AG04450 (cell line): Measurements from ENCODE around the gene TMEM42. TPM values are rescaled to one million over a fixed set of nuclear protein-coding genes. Genes with fewer than 3 reads are reported as not detected.
A peak's percentile ranks its signal among the peaks of the same experiment; 100 is the strongest.

Experiments used
- CTCF ChIA-PET: fragments of 300-600, 350-600 bp; formaldehyde crosslinking; extraction: SDS; loops from one replicate; lab custom pipeline; 2022; ENCODE audit warnings: antibody characterized with exemption, inconsistent platforms; lab: Charles Lee
- POLR2A ChIA-PET: fragments of 350-600 bp; formaldehyde crosslinking; extraction: SDS; loops from one replicate; lab custom pipeline; 2021; ENCODE audit warnings: antibody characterized with exemption, inconsistent platforms; lab: Yijun Ruan, JAX
- DNase-seq: peaks from one replicate; pipeline ENCODE4 v3.0.0-alpha.2; 2011; ENCODE audit warnings: low read depth, low spot score
- H3K27ac ChIP-seq: one replicate; pipeline ENCODE4 v1.5.1; 2012; ENCODE audit warnings: low read depth, low read length, control low read depth
- H3K27me3 ChIP-seq: one replicate; pipeline ENCODE4 v1.6.0; 2012; ENCODE audit warnings: low read length; ENCODE audit not compliant: control insufficient read depth, insufficient read depth
- H3K4me3 ChIP-seq: 2 replicates; pipeline ENCODE4 v1.5.1; 2011; ENCODE audit warnings: mild to moderate bottlenecking, low read depth, low read length, control low read depth
- H3K9me3 ChIP-seq: 2 replicates; pipeline ENCODE4 v1.5.1; 2012; ENCODE audit warnings: low read length; ENCODE audit not compliant: control insufficient read depth, insufficient read depth
- CTCF ChIP-seq: IDR thresholded peaks from 2 replicates; pipeline ENCODE4 v1.5.1; 2011; ENCODE audit warnings: low read depth, low read length, control low read depth, inconsistent platforms
- polyA plus RNA-seq: library from polyadenylated mRNA; depleted of rRNA; stranded (reverse); fragments of >200 nt; gene quantifications from 2 replicates; pipeline ENCODE4 v1.2.3, GENCODE V29; 2011; rRNA removed

The TMEM42 gene
- polyA plus RNA-seq, 1 experiment = 25.7 TPM

DNA sequence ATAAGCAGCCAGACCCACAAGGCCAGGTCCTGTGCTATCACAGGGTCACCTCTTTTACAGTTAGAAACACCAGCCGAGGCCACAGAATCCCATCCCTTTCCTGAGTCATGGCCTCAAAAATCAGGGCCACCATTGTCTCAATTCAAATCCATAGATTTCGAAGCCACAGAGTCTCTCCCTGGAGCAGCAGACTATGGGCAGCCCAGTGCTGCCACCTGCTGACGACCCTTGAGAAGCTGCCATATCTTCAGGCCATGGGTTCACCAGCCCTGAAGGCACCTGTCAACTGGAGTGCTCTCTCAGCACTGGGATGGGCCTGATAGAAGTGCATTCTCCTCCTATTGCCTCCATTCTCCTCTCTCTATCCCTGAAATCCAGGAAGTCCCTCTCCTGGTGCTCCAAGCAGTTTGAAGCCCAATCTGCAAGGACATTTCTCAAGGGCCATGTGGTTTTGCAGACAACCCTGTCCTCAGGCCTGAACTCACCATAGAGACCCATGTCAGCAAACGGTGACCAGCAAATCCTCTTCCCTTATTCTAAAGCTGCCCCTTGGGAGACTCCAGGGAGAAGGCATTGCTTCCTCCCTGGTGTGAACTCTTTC, 52.3 kb downstream of the TMEM42 start:
- POLR2A ChIA-PET = no interaction called here
- Histone ChIP-seq H3K27me3 (peaks cover 4% of the 10 kb centered on the region), H3K27ac (no peak overlapping the region), H3K4me3 (no peak overlapping the region), H3K9me3 (peaks cover 5% of the 10 kb centered on the region; the same call in 1 of the 2 replicates)
- TF ChIP-seq CTCF = peak; percentile 93
- CTCF ChIA-PET = interaction anchor here (0.6 to 3.5 kb wide), 29 partner anchors 9 to 381 kb away, joined by 3 to 29 read pairs (median 5); partner anchors contain the start of gene ZNF501
- DNase-seq = peak; percentile 52

- POLR2A ChIA-PET = no interaction called here
- DNase-seq = no peak
Measured at GRCh38 chr3:44914936-44915335, 53.2 kb downstream of the TMEM42 start.

More at GRCh38 chr3:44914936-44915335, 53.2 kb downstream of the TMEM42 start:
- peaks cover 2% of the 10 kb centered on the region for H3K27me3 ChIP-seq
- H3K27ac ChIP-seq = no peak overlapping the region
- H3K9me3 ChIP-seq = peaks cover 5% of the 10 kb centered on the region; the same call in 1 of the 2 replicates
- TF ChIP-seq CTCF = peak; percentile 32
- CTCF ChIA-PET = interaction anchor here (0.9 to 3.5 kb wide), 22 partner anchors 10 to 593 kb away, joined by 3 to 29 read pairs (median 6); partner anchors contain the start of gene ZNF501
- H3K4me3 ChIP-seq = no peak overlapping the region

Other genes with a start within 250 kb of the TMEM42 start
- 11.1 and 13.9 TPM in 2 replicates for gene ZNF197, start 236.9 kb upstream of the TMEM42 start, polyA plus RNA-seq
- 8.1 and 8.3 TPM in 2 replicates for gene ZNF35, start 213.2 kb upstream of the TMEM42 start, polyA plus RNA-seq
- 3.0 and 4.0 TPM in 2 replicates for gene ZNF502, start 149.3 kb upstream of the TMEM42 start, polyA plus RNA-seq
- gene ZNF501, start 132.3 kb upstream of the TMEM42 start, polyA plus RNA-seq = 3.9 and 4.3 TPM in 2 replicates
- 14.0 and 19.6 TPM in 2 replicates for gene KIAA1143, start 100.3 kb upstream of the TMEM42 start, polyA plus RNA-seq
- 2.1 and 3.6 TPM in 2 replicates for gene KIF15, start 100.1 kb upstream of the TMEM42 start, polyA plus RNA-seq
- 0.02 and 0.12 TPM in 2 replicates for gene TGM4, start 12.7 kb downstream of the TMEM42 start, polyA plus RNA-seq
- 92.7 and 124 TPM in 2 replicates for gene ZDHHC3, start 114.3 kb downstream of the TMEM42 start, polyA plus RNA-seq
- gene EXOSC7, start 114.3 kb downstream of the TMEM42 start, polyA plus RNA-seq = 62.5 and 70.6 TPM in 2 replicates
- 4.3 and 4.8 TPM in 2 replicates for gene CLEC3B, start 164.4 kb downstream of the TMEM42 start, polyA plus RNA-seq